Muscle layer of duodenum (tissue), 2 donors: ENCODE measurements around the gene UGT1A8.

Experiments
- H3K27ac ChIP-seq: one replicate; pipeline ENCODE4 v1.7.0; 2013; ENCODE audit warnings: mild to moderate bottlenecking, low read length
- H3K27me3 ChIP-seq: one replicate; pipeline ENCODE4 v1.7.0; 2013; ENCODE audit warnings: low read depth, mild to moderate bottlenecking, control low read depth, low read length
- H3K36me3 ChIP-seq, 2 donors: one replicate each; pipeline ENCODE4 v1.7.0; 2013; ENCODE audit warnings: low read length in 2 of 2, control low read depth in 1 of 2, mild to moderate bottlenecking in 1 of 2; ENCODE audit not compliant: insufficient read depth in 2 of 2, control insufficient read depth in 1 of 2
- H3K4me1 ChIP-seq, 2 donors: one replicate each; pipeline ENCODE4 v1.7.0; 2013; ENCODE audit warnings: low read length in 2 of 2, mild to moderate bottlenecking in 2 of 2, control low read depth in 1 of 2, moderate library complexity in 1 of 2; ENCODE audit not compliant: insufficient read depth in 2 of 2, control insufficient read depth in 1 of 2
- H3K4me3 ChIP-seq, 2 donors: one replicate each; pipeline ENCODE4 v1.7.0; 2013; ENCODE audit warnings: low read length in 2 of 2, low read depth in 1 of 2, mild to moderate bottlenecking in 1 of 2
- H3K9me3 ChIP-seq, 2 donors: one replicate each; pipeline ENCODE4 v1.7.0; 2013; ENCODE audit warnings: low read length in 2 of 2, control low read depth in 1 of 2, mild to moderate bottlenecking in 1 of 2; ENCODE audit not compliant: control insufficient read depth in 1 of 2
- donor health status: healthy.

The UGT1A8 gene

GRCh38 chr2:233803994-233804393 is 186.6 kb downstream of the UGT1A8 start:
- H3K9me3 ChIP-seq: no peaks in the 10 kb centered on the region
- H3K27me3 ChIP-seq: no peaks in the 10 kb centered on the region
- H3K36me3 ChIP-seq: no peaks in the 10 kb centered on the region
- no peak overlapping the region for H3K4me3 ChIP-seq
- H3K27ac ChIP-seq: no peak overlapping the region
- H3K4me1 ChIP-seq: no peaks in the 10 kb centered on the region

GRCh38 chr2:233807215-233807865 is 189.9 kb downstream of the UGT1A8 start:
- Histone ChIP-seq H3K36me3 (no peaks in the 10 kb centered on the region), H3K27me3 (no peaks in the 10 kb centered on the region), H3K4me1 (no peaks in the 10 kb centered on the region), H3K27ac (no peak overlapping the region), H3K4me3 (no peak overlapping the region), H3K9me3 (no peaks in the 10 kb centered on the region)

- H3K4me1 ChIP-seq: no peaks in the 10 kb centered on the region
- peaks cover 2% of the 10 kb centered on the region for H3K27me3 ChIP-seq
- no peaks in the 10 kb centered on the region for H3K9me3 ChIP-seq
- H3K4me3 ChIP-seq: no peak overlapping the region
- H3K27ac ChIP-seq: no peak overlapping the region
- H3K36me3 ChIP-seq: no peaks in the 10 kb centered on the region
These were observed 190.8 kb downstream of the UGT1A8 start for GRCh38 chr2:233807966-233808935.

DNA sequence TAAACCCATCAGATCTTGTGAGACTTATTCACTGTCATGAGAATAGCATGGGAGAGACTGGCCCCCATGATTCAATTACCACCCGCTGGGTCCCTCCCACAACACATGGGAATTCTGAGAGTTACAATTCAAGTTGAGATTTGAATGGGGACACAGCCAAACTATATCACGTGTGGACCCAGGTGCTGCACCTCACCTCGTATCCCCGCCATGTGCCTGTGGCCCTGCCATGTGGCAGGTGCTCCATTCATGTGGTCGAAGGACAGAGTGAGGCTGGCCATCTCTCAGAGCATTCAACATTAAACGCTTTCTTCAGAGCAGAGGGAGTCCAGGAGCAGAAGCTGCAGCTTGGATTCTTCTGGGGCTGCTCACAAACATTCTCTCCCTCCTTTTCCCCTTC is 193.0 kb downstream of the UGT1A8 start:
- Histone ChIP-seq H3K36me3 (no peaks in the 10 kb centered on the region), H3K4me3 (no peak overlapping the region), H3K27me3 (peaks cover 3% of the 10 kb centered on the region), H3K27ac (no peak overlapping the region), H3K9me3 (no peaks in the 10 kb centered on the region), H3K4me1 (no peaks in the 10 kb centered on the region)

GRCh38 chr2:233811087-233811486 is 193.7 kb downstream of the UGT1A8 start:
- Histone ChIP-seq H3K4me1 (no peaks in the 10 kb centered on the region), H3K27me3 (peaks cover 3% of the 10 kb centered on the region), H3K9me3 (no peaks in the 10 kb centered on the region), H3K4me3 (no peak overlapping the region), H3K27ac (no peak overlapping the region), H3K36me3 (no peaks in the 10 kb centered on the region)

DNA sequence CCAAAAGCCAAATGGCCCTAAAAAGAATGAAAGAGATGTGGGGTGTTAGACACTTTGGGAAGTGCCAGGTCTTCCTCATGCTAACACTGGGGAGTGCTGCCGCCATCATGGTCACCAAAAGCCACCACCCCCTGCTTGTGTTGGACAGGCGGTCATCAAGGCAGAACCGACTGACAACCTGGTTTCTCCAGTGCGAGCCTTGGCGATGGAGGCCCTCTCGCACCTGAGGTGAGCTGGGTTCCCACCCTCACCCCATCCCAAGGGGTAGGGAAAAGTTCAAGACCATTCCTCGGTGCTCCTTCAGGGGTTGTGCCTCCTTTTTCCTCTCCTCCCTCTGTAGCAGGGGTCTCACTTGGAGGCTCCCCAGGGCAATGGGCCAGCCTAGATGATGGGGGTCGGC is 194.3 kb downstream of the UGT1A8 start:
- Histone ChIP-seq H3K4me1 (no peaks in the 10 kb centered on the region), H3K36me3 (no peaks in the 10 kb centered on the region), H3K27me3 (peaks cover 3% of the 10 kb centered on the region), H3K4me3 (no peak overlapping the region), H3K9me3 (no peaks in the 10 kb centered on the region), H3K27ac (no peak overlapping the region)

DNA sequence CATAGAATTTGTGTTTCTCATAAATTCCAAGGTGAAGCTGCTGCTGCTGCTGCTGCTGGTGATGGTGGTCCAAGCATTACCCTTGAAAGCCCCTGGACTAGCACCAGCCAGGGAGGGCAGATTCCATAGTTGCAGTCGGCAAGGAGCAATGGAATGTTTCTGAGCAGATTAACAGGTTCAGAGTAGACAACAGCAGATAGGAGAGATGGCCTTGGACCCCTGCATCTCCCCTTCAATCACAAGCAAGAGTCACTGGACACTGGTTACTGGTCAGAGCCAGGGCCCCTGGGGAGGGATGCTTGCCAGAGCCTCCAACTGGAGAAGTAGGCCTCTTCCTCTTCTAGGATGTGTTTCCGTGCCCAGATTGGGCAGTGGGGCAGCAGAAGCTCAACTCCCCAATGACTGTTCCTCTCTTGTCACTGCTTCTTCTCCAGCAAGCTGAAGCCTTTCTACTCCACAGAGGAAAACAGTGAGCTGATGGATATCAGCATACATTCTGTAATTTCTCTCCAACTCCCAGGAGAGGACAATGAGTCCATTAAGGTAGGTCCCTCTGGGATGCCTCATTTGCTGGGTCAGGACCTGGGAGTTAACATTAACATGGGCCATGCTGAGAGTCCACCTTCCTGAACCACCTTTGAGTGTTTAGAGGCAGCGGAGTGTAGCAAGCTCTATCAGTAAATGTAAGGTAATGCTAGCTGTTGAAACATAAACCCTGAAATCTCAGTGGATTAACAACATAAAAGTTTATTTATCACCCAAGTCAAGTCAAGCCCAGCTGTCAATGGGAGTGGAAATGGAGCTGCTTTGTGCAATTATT is 196.0 kb downstream of the UGT1A8 start:
- Histone ChIP-seq H3K36me3 (no peaks in the 10 kb centered on the region), H3K4me3 (no peak overlapping the region), H3K9me3 (no peaks in the 10 kb centered on the region), H3K4me1 (no peaks in the 10 kb centered on the region), H3K27ac (no peak overlapping the region), H3K27me3 (peaks cover 3% of the 10 kb centered on the region)

GRCh38 chr2:233814056-233814835 is 196.8 kb downstream of the UGT1A8 start:
- Histone ChIP-seq H3K4me1 (no peaks in the 10 kb centered on the region), H3K4me3 (no peak overlapping the region), H3K27me3 (peaks cover 3% of the 10 kb centered on the region), H3K9me3 (no peaks in the 10 kb centered on the region), H3K36me3 (no peaks in the 10 kb centered on the region), H3K27ac (no peak overlapping the region)

DNA sequence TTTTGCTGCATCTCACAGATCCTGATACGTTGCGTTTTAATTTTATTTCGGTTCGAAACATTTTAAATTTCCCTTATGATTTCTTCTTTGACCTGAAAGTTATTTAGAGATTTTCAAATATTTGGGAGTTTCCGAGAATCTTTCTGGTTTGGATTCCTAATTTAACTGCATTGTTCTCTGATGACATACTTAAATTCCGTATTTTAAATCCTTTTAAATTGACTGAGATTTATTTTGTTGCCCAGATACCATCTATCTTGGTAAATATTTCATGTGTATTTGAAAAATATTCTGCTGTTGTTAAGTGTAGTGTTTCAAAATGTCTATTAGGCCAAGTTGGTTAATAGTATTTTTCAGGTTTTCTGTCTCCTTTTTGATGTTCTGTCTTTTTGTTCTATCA is 198.4 kb downstream of the UGT1A8 start:
- H3K27me3 ChIP-seq: peaks cover 3% of the 10 kb centered on the region
- H3K4me3 ChIP-seq: no peak overlapping the region
- H3K4me1 ChIP-seq: no peaks in the 10 kb centered on the region
- no peaks in the 10 kb centered on the region for H3K9me3 ChIP-seq
- no peak overlapping the region for H3K27ac ChIP-seq
- H3K36me3 ChIP-seq: no peaks in the 10 kb centered on the region

- Histone ChIP-seq H3K27me3 (peaks cover 3% of the 10 kb centered on the region), H3K27ac (no peak overlapping the region), H3K9me3 (no peaks in the 10 kb centered on the region), H3K4me1 (no peaks in the 10 kb centered on the region), H3K36me3 (no peaks in the 10 kb centered on the region), H3K4me3 (no peak overlapping the region)
These were observed 198.9 kb downstream of the UGT1A8 start for GRCh38 chr2:233816334-233816733.
